ENCODE data around the gene PRKG1. TPM values are rescaled to one million over a fixed set of nuclear protein-coding genes. Genes with fewer than 3 reads are reported as not detected.

PRKG1 gene
- total RNA-seq, 1 experiment from 2014 or later, result 0.09 TPM

DNA sequence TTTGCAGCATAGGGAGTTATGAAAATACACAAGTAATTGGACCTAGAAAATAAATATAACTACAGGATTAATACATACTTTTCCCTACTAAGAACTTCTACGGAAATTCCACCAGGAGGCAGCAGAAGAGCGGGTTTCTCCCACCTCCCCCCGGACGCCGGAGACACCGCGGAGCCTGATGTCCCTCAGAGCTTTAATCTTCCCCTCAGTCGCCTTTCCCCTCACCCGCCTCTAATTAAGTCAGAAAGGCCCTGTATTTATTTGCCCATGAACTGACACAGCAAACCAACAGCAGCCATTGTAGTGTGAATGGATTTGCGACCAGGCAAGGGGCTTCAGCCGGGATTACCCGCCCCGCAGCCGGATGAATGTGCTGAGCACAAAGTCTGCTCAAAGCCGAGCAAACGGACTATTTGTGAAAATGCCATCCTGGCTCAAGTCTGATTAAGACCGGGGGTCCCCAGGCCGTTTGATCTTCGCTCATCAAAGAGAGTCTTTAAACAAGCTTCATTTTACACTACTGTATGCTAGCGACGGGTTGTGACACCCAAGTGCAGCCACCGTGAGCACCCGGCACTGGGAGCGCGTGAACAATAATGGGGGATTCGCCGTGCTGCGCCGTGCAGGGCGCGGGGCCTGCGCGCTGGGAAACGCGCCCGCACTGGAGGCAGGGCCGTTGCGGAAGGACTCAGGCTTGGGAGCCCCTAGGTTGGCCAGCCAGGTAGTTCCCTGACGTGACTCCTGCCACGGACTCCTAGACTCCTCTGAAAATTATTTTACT is 1234.2 kb downstream of the PRKG1 start:
- BruUV-seq (replicated peaks), result no TSS peak
- no peaks in the 10 kb centered on the region for H3K9me3 ChIP-seq
- ChIA-PET POLR2A (interaction anchor here (0.6 to 1.5 kb wide), 2 partner anchors 258 to 419 kb away, joined by 8 to 10 read pairs; no protein-coding TSS in a partner anchor), CTCF (interaction anchor here (0.7 to 2.9 kb wide), 9 partner anchors 14 to 470 kb away, joined by 3 to 68 read pairs (median 8); no protein-coding TSS in a partner anchor)
- intact Hi-C loops (cut with micrococcal nuclease; ENCODE audit: unreplicated experiment), result loop anchor here (1.0 kb wide), 7 partner anchors 181 to 472 kb away; no protein-coding TSS in a partner anchor
- no peaks in the 10 kb centered on the region for H3K27me3 ChIP-seq (replicated peaks; ENCODE audit: control insufficient read depth, insufficient read depth, low read length)
- H3K4me3 ChIP-seq (ENCODE audit: low read depth, low read length), result peak overlapping the region; percentile 88
- Mint-ChIP-seq H3K36me3 (ENCODE audit: insufficient read depth, unreplicated experiment) (peaks cover 7% of the 10 kb centered on the region), H3K27me3 (ENCODE audit: insufficient read depth, unreplicated experiment) (no peaks in the 10 kb centered on the region), H3K9me3 (ENCODE audit: unreplicated experiment) (no peaks in the 10 kb centered on the region), H3K4me3 (ENCODE audit: unreplicated experiment) (peak overlapping the region; percentile 90), H3K27ac (ENCODE audit: unreplicated experiment) (peak overlapping the region; percentile 35), H3K4me1 (ENCODE audit: low read depth, unreplicated experiment) (peaks cover 31% of the 10 kb centered on the region)
- no peaks in the 10 kb centered on the region for H3K36me3 ChIP-seq (ENCODE audit: control insufficient read depth, insufficient read depth, low read length)
- TF ChIP-seq, protein P1, sequence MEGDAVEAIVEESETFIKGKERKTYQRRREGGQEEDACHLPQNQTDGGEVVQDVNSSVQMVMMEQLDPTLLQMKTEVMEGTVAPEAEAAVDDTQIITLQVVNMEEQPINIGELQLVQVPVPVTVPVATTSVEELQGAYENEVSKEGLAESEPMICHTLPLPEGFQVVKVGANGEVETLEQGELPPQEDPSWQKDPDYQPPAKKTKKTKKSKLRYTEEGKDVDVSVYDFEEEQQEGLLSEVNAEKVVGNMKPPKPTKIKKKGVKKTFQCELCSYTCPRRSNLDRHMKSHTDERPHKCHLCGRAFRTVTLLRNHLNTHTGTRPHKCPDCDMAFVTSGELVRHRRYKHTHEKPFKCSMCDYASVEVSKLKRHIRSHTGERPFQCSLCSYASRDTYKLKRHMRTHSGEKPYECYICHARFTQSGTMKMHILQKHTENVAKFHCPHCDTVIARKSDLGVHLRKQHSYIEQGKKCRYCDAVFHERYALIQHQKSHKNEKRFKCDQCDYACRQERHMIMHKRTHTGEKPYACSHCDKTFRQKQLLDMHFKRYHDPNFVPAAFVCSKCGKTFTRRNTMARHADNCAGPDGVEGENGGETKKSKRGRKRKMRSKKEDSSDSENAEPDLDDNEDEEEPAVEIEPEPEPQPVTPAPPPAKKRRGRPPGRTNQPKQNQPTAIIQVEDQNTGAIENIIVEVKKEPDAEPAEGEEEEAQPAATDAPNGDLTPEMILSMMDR (IDR thresholded peaks at IDR 0.05; ENCODE audit: insufficient read depth in 1 of 2, low read depth in 1 of 2, low read length in 1 of 2, severe bottlenecking in 1 of 2, unreplicated experiment in 1 of 2), result peak; percentile 89 to 98
- H3K4me1 ChIP-seq, result peaks cover 28% of the 10 kb centered on the region
- DNase-seq, result peak; percentile 87 to 91

DNA sequence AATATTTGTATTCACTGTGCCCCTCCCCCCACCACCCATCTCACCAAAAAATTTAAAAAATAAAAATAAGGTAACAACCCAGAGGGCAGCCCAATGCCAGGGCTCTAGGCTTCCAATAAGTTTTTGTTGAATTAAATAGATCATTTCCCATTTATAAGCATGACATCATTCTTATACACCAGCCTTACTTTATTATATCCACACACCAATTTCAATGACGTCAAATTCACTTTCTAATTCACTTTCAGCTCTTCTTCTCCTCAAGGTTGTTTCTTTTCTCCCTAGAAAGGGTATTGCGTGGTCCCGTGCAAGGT is 1238.6 kb downstream of the PRKG1 start:
- TF ChIP-seq, protein P1 (IDR thresholded peaks at IDR 0.05; ENCODE audit: insufficient read depth in 1 of 2, low read depth in 1 of 2, low read length in 1 of 2, severe bottlenecking in 1 of 2, unreplicated experiment in 1 of 2), result no peak
- ChIA-PET POLR2A (interaction anchor here (0.6 to 1.1 kb wide), 2 partner anchors 132 to 140 kb away, joined by 3 to 5 read pairs; no protein-coding TSS in a partner anchor), CTCF (interaction anchor here (1.2 to 2.5 kb wide), 2 partner anchors 10 to 154 kb away, joined by 5 to 7 read pairs; no protein-coding TSS in a partner anchor)
- Mint-ChIP-seq H3K27ac (ENCODE audit: unreplicated experiment) (peak overlapping the region; percentile 95), H3K4me3 (ENCODE audit: unreplicated experiment) (peak overlapping the region; percentile 96), H3K27me3 (ENCODE audit: insufficient read depth, unreplicated experiment) (no peaks in the 10 kb centered on the region), H3K9me3 (ENCODE audit: unreplicated experiment) (no peaks in the 10 kb centered on the region), H3K4me1 (ENCODE audit: low read depth, unreplicated experiment) (peaks cover 34% of the 10 kb centered on the region), H3K36me3 (ENCODE audit: insufficient read depth, unreplicated experiment) (peaks cover 52% of the 10 kb centered on the region)
- no peak for DNase-seq
- BruUV-seq (replicated peaks), result no TSS peak
- Histone ChIP-seq H3K4me3 (ENCODE audit: low read depth, low read length) (peak overlapping the region; percentile 63), H3K4me1 (peaks cover 29% of the 10 kb centered on the region), H3K36me3 (ENCODE audit: control insufficient read depth, insufficient read depth, low read length) (peaks cover 3% of the 10 kb centered on the region; the same call in 1 of the 2 replicates), H3K9me3 (no peaks in the 10 kb centered on the region), H3K27me3 (replicated peaks; ENCODE audit: control insufficient read depth, insufficient read depth, low read length) (no peaks in the 10 kb centered on the region)
- intact Hi-C loops (cut with micrococcal nuclease; ENCODE audit: unreplicated experiment), result loop anchor here (1.0 kb wide), 3 partner anchors 65 to 176 kb away; no protein-coding TSS in a partner anchor

DNA sequence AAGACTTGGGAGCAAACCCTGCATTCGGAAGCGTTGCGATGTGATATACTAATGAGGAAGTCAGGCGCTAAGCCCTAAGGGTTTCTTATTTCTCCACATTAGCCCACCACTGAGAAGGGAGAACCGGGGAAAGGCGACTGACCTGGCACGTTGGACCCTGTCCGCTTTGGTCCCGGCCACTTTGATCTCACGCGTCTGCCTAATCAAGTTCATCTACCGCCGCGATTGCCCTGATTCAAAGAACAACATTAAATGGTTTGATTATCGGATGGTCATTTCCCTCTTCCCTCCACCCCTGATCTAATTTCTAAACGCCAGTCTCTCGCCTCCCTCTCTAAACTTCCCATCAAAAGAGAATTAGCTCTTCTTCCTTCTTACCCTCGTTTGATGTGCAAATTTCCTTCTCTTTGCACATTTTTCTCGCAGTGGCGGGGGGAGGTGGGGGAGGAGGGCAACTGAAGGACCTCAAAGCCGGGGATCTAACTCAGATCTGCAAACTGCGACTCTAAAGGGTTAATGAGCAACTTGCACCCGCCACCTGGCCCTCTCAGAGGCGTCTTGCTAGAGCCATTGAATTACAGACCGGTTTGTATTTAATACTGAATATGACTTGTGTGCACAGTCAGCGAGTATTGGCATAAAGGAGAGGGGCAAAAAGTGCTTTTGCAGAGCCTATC is 1239.1 kb downstream of the PRKG1 start:
- peaks cover 34% of the 10 kb centered on the region for H3K4me1 Mint-ChIP-seq (ENCODE audit: low read depth, unreplicated experiment)
- H3K27me3 Mint-ChIP-seq (ENCODE audit: insufficient read depth, unreplicated experiment), result no peaks in the 10 kb centered on the region
- Histone ChIP-seq H3K9me3 (no peaks in the 10 kb centered on the region), H3K27me3 (replicated peaks; ENCODE audit: control insufficient read depth, insufficient read depth, low read length) (no peaks in the 10 kb centered on the region), H3K4me3 (ENCODE audit: low read depth, low read length) (peak overlapping the region; percentile 63), H3K36me3 (ENCODE audit: control insufficient read depth, insufficient read depth, low read length) (peaks cover 3% of the 10 kb centered on the region; the same call in 1 of the 2 replicates), H3K4me1 (peaks cover 34% of the 10 kb centered on the region)
- H3K4me3 Mint-ChIP-seq (ENCODE audit: unreplicated experiment), result peak overlapping the region; percentile 96
- TF ChIP-seq, protein P1 (IDR thresholded peaks at IDR 0.05; ENCODE audit: insufficient read depth in 1 of 2, low read depth in 1 of 2, low read length in 1 of 2, severe bottlenecking in 1 of 2, unreplicated experiment in 1 of 2), result no peak
- CTCF ChIA-PET, result interaction anchor here (0.5 to 2.5 kb wide), 12 partner anchors 9 to 416 kb away, joined by 3 to 29 read pairs (median 5); no protein-coding TSS in a partner anchor
- intact Hi-C loops (cut with micrococcal nuclease; ENCODE audit: unreplicated experiment), result loop anchor here (1.0 kb wide), 3 partner anchors 65 to 176 kb away; no protein-coding TSS in a partner anchor
- no peaks in the 10 kb centered on the region for H3K9me3 Mint-ChIP-seq (ENCODE audit: unreplicated experiment)
- TSS peak; percentile 37 for BruUV-seq (replicated peaks)
- peak; percentile 80 to 82 for DNase-seq
- H3K36me3 Mint-ChIP-seq (ENCODE audit: insufficient read depth, unreplicated experiment), result peaks cover 56% of the 10 kb centered on the region
- POLR2A ChIA-PET, result interaction anchor here (0.5 to 1.2 kb wide), 16 partner anchors 9 to 370 kb away, joined by 3 to 11 read pairs (median 4); no protein-coding TSS in a partner anchor
- H3K27ac Mint-ChIP-seq (ENCODE audit: unreplicated experiment), result peak overlapping the region; percentile 95

Measured in Caco-2 (cell line).